Measurements from ENCODE around the gene DEAF1.

DNA sequence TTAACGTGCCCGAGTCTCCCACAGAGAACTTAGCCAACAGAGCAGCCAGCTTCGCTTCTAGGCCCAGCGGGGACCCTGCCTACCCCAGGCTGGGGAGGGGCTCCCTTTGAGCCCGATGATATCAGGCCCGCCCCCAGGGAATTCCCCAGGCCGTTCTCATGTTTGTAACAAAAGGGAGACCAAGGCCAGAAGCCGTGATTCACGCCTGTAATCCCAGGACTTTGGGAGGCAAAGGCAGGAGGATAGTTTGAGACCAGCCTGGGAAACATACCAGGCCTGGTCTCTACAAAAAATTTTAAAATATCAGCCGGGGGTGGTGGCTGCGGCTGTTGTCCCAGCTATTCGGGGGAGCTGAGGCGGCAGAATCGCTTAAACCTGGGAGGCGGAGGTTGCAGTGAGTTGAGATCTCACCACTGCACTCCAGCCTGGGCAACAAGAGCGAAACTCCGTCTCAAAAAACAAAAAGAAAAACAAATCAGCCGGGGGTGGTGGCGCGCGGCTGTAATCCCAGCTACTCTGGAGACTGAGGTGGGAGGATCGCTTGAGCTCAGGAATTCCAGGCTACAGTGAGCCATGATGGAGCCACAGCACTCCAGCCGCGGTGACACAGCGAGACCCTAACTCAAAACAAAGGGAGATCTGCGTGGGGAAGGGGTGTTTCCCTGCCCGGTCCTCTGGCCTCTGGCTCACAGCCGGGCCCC, 56.2 kb downstream of the DEAF1 start:
- TF ChIP-seq POLR2AphosphoS5 (IDR thresholded peaks at IDR 0.05; ENCODE audit: low read depth, low read length) (no peak), SIN3A (IDR thresholded peaks at IDR 0.05; ENCODE audit: borderline replicate concordance, insufficient read depth, low read length) (no peak)

Measured in PFSK-1 (cell line).